Measurements from ENCODE around the gene HIRA.

- TF ChIP-seq CTCF (IDR thresholded peaks at IDR 0.05; ENCODE audit: borderline replicate concordance, extremely low read depth, low read length, poor library complexity, severe bottlenecking), result no peak
- TF ChIP-seq EZH2 (IDR thresholded peaks at IDR 0.05; ENCODE audit: borderline replicate concordance, low read depth, low read length, severe bottlenecking), result no peak
These were observed 42.0 kb upstream of the HIRA start for GRCh38 chr22:19473578-19473977.

Measured in DND-41 (cell line).